HCT116 (cell line): ENCODE data around the gene KLHL3. TPM values are rescaled to one million over a fixed set of nuclear protein-coding genes. Genes with fewer than 3 reads are reported as not detected.

Experiments used
- ATAC-seq: fragments of 200-7000 bp; cut with Tn5 transposase; 2 replicates; pipeline ENCODE4 v1.9.1; 2020; ENCODE audit warnings: mild to moderate bottlenecking, moderate library complexity
- BruUV-seq: library from RNA; stranded (reverse); fragments of 400-500 nt; replicated peaks from 2 replicates; lab custom pipeline; 2021; lab: Mats Ljungman, UMichigan
- CTCF ChIA-PET: fragments of 300-600 bp; sonication (Branson Sonifier 250); formaldehyde crosslinking; loops from one replicate; lab custom pipeline; 2021; ENCODE audit warnings: antibody characterized with exemption; lab: Charles Lee
- POLR2A ChIA-PET: fragments of 300-600, 350-600 bp; sonication (Branson Sonifier 250); formaldehyde crosslinking; loops from one replicate; lab custom pipeline; 2021; ENCODE audit warnings: antibody characterized with exemption; lab: Charles Lee
- RAD21 ChIA-PET, 2 experiments: fragments of 300-600 bp; sonication (Branson Sonifier 250); formaldehyde crosslinking; loops; one replicate each; lab custom pipeline; 2023; ENCODE audit warnings: low total read pairs in 2 of 2; ENCODE audit not compliant: uncharacterized antibody in 2 of 2, unreplicated experiment in 2 of 2, low non-redundant PET in 1 of 2; lab: Charles Lee
- DNase-seq: peaks from one replicate; pipeline ENCODE4 v3.0.0-alpha.2; 2010; ENCODE audit warnings: low read depth, low spot score
- H2AFZ ChIP-seq: fragments of 200-600 bp; shearing (Covaris generic), sonication (generic); 2 replicates; pipeline ENCODE4 v1.6.1; 2017; ENCODE audit warnings: low read depth, mixed run types, mixed read lengths, antibody characterized with exemption, low read length; ENCODE audit not compliant: poor library complexity, severe bottlenecking
- H3K27ac ChIP-seq: 2 replicates; pipeline ENCODE4 v1.5.1; 2012; ENCODE audit warnings: low read depth, low read length
- H3K27me3 ChIP-seq: fragments of 200-600 bp; sonication (generic); 2 replicates; pipeline ENCODE4 v1.6.1; 2016; ENCODE audit warnings: mixed run types, low read length, mixed read lengths; ENCODE audit not compliant: insufficient read depth
- H3K36me3 ChIP-seq, 2 experiments: fragments of 200-500 bp in 1 of 2; fragments of 200-600 bp in 1 of 2; sonication (Bioruptor generic) in 1 of 2; sonication (generic) in 1 of 2; 2 replicates each; pipeline versions ENCODE4 v1.5.1 to v1.6.1; 2014 to 2016; ENCODE audit warnings: low read length in 2 of 2, inconsistent platforms in 1 of 2, mixed read lengths in 1 of 2, mixed run types in 1 of 2; ENCODE audit not compliant: insufficient read depth in 2 of 2, control insufficient read depth in 1 of 2
- H3K4me1 ChIP-seq, 2 experiments: fragments of 200-600 bp in 1 of 2; sonication (generic) in 1 of 2; 2 replicates each; pipeline versions ENCODE4 v1.5.1 to v1.6.1; 2012 to 2017; ENCODE audit warnings: low read length in 2 of 2, inconsistent platforms in 1 of 2, mild to moderate bottlenecking in 1 of 2, mixed read lengths in 1 of 2, mixed run types in 1 of 2, moderate library complexity in 1 of 2; ENCODE audit not compliant: insufficient read depth in 2 of 2, control insufficient read depth in 1 of 2
- H3K4me2 ChIP-seq: fragments of 200-600 bp; sonication (generic); 2 replicates; pipeline ENCODE4 v1.6.1; 2017; ENCODE audit warnings: mixed run types, low read length, mixed read lengths
- H3K4me3 ChIP-seq, 2 experiments: fragments of 200-600 bp in 1 of 2; sonication (generic) in 1 of 2; replicated peaks in 1 of 2; 2 replicates each; pipeline ENCODE4 v1.5.1; 2011 to 2016; ENCODE audit warnings: low read length in 2 of 2, control low read depth in 1 of 2, low read depth in 1 of 2, mild to moderate bottlenecking in 1 of 2, mixed read lengths in 1 of 2, mixed run types in 1 of 2
- H3K79me2 ChIP-seq: fragments of 200-600 bp; sonication (generic); 2 replicates; pipeline ENCODE4 v1.6.1; 2017; ENCODE audit warnings: mild to moderate bottlenecking, mixed run types, low read length, moderate library complexity, mixed read lengths; ENCODE audit not compliant: insufficient read depth
- H3K9ac ChIP-seq: fragments of 200-600 bp; sonication (generic); 2 replicates; pipeline ENCODE4 v1.6.1; 2016; ENCODE audit warnings: low read length, mixed read lengths
- H3K9me2 ChIP-seq: fragments of 200-600 bp; sonication (generic), shearing (Covaris generic); 2 replicates; pipeline ENCODE4 v1.6.1; 2017; ENCODE audit warnings: mixed run types, mild to moderate bottlenecking, moderate library complexity; ENCODE audit not compliant: insufficient read depth
- H3K9me3 ChIP-seq, 2 experiments: fragments of 200-500 bp in 1 of 2; fragments of 200-600 bp in 1 of 2; sonication (Bioruptor generic) in 1 of 2; sonication (generic) in 1 of 2; 2 replicates each; pipeline ENCODE4 v1.6.1; 2014 to 2017; ENCODE audit warnings: low read length in 2 of 2, mixed read lengths in 2 of 2, inconsistent platforms in 1 of 2, low read depth in 1 of 2, mild to moderate bottlenecking in 1 of 2, mixed run types in 1 of 2, moderate library complexity in 1 of 2; ENCODE audit not compliant: control insufficient read depth in 1 of 2, insufficient read depth in 1 of 2
- H4K20me1 ChIP-seq: fragments of 200-600 bp; sonication (generic), shearing (Covaris generic); 2 replicates; pipeline ENCODE4 v1.6.1; 2017; ENCODE audit warnings: mixed run types, mild to moderate bottlenecking, moderate library complexity; ENCODE audit not compliant: insufficient read depth
- ATF3 ChIP-seq: IDR thresholded peaks from 2 replicates; pipeline ENCODE4 v1.6.1; 2012
- CBX3 ChIP-seq: IDR thresholded peaks from 2 replicates; pipeline ENCODE4 v1.6.1; 2012; ENCODE audit warnings: low read depth
- CEBPB ChIP-seq: IDR thresholded peaks from 2 replicates; pipeline ENCODE4 v1.6.1; 2012; ENCODE audit warnings: low read depth
- EGR1 ChIP-seq: IDR thresholded peaks from 2 replicates; pipeline ENCODE4 v1.6.1; 2012; ENCODE audit warnings: low read depth
- EZH2 ChIP-seq: fragments of 200-600 bp; sonication (generic); IDR thresholded peaks from 2 replicates; pipeline ENCODE4 v1.6.1; 2017; ENCODE audit warnings: antibody characterized with exemption, mixed run types
- FOSL1 ChIP-seq: IDR thresholded peaks from 2 replicates; pipeline ENCODE4 v1.6.1; 2012; ENCODE audit warnings: low read depth
- JUND ChIP-seq: IDR thresholded peaks from 2 replicates; pipeline ENCODE4 v1.6.1; 2012
- MAX ChIP-seq: IDR thresholded peaks from 2 replicates; pipeline ENCODE4 v1.6.1; 2012
- POLR2A ChIP-seq: IDR thresholded peaks from 2 replicates; pipeline ENCODE4 v1.7.0; 2011; ENCODE audit warnings: borderline replicate concordance; ENCODE audit not compliant: insufficient read depth, insufficient read length; ENCODE audit errors: extremely low read depth
- POLR2AphosphoS5 ChIP-seq: IDR thresholded peaks from 2 replicates; pipeline ENCODE4 v1.6.1; 2011; ENCODE audit warnings: mild to moderate bottlenecking, low read depth, low read length, moderate library complexity
- RAD21 ChIP-seq: IDR thresholded peaks from 2 replicates; pipeline ENCODE4 v1.6.1; 2012; ENCODE audit warnings: low read depth, mild to moderate bottlenecking
- REST ChIP-seq: IDR thresholded peaks from 2 replicates; pipeline ENCODE4 v1.6.1; 2012; ENCODE audit warnings: low read depth
- SIN3A ChIP-seq: IDR thresholded peaks from 2 replicates; pipeline ENCODE4 v1.6.1; 2012; ENCODE audit warnings: low read depth
- TCF7L2 ChIP-seq: IDR thresholded peaks from 2 replicates; pipeline ENCODE4 v1.7.0; 2011; ENCODE audit warnings: borderline replicate concordance, inconsistent platforms; ENCODE audit not compliant: insufficient read depth, insufficient read length; ENCODE audit errors: extremely low read depth
- YY1 ChIP-seq: IDR thresholded peaks from 2 replicates; pipeline ENCODE4 v1.6.1; 2011; ENCODE audit warnings: low read length, low read depth, moderate library complexity, mild to moderate bottlenecking; ENCODE audit not compliant: insufficient replicate concordance; ENCODE audit errors: extremely low read depth
- ZBTB33 ChIP-seq: IDR thresholded peaks from 2 replicates; pipeline ENCODE4 v1.6.1; 2011; ENCODE audit warnings: mild to moderate bottlenecking, low read length, moderate library complexity; ENCODE audit not compliant: insufficient replicate concordance; ENCODE audit errors: extremely low read depth
- ZFX ChIP-seq: fragments of 450-650 bp; IDR thresholded peaks from 2 replicates; pipeline ENCODE4 v1.6.1; 2017
- ZNF274 ChIP-seq: fragments of 200-500 bp; sonication (Bioruptor generic); IDR thresholded peaks from 2 replicates; pipeline ENCODE4 v1.6.1; 2014; ENCODE audit warnings: mild to moderate bottlenecking, low read depth, low read length, inconsistent platforms
- intact Hi-C: fragments of 100-400 bp; cut with micrococcal nuclease; formaldehyde crosslinking; loops from 2 replicates; pipeline ENCODE4 v1.10.0; 2022
- total RNA-seq: library from RNA; stranded (reverse); gene quantifications from one replicate; pipeline ENCODE4 v1.2.1, GENCODE V29; 2021; ENCODE audit not compliant: unreplicated experiment

Gene KLHL3
- total RNA-seq, 1 experiment from 2014 or later = not detected

GRCh38 chr5:137679195-137679594 is 56.7 kb downstream of the KLHL3 start:
- Histone ChIP-seq H3K4me1 (no peaks in the 10 kb centered on the region), H3K9me2 (no peaks in the 10 kb centered on the region), H3K9me3 (no peaks in the 10 kb centered on the region), H2AFZ (no peak overlapping the region), H3K4me3 (no peak overlapping the region), H3K79me2 (no peaks in the 10 kb centered on the region), H4K20me1 (no peaks in the 10 kb centered on the region), H3K27me3 (peaks cover 34% of the 10 kb centered on the region), H3K36me3 (no peaks in the 10 kb centered on the region), H3K4me2 (no peak overlapping the region), H3K9ac (no peak overlapping the region), H3K27ac (no peak overlapping the region)
- CTCF ChIA-PET = no interaction called here
- POLR2A ChIA-PET = no interaction called here
- TF ChIP-seq CEBPB = no peak
- TF ChIP-seq EGR1 = no peak
- no peak for TF ChIP-seq SIN3A
- no peak for TF ChIP-seq ZNF274
- no peak for TF ChIP-seq ATF3
- no peak for TF ChIP-seq ZFX
- TF ChIP-seq RAD21 = no peak
- no peak for TF ChIP-seq POLR2AphosphoS5
- no peak for TF ChIP-seq FOSL1
- TF ChIP-seq POLR2A = no peak
- TF ChIP-seq MAX = no peak
- TF ChIP-seq REST = no peak
- no peak for TF ChIP-seq YY1
- TF ChIP-seq EZH2 = no peak
- TF ChIP-seq ZBTB33 = no peak
- no peak for TF ChIP-seq CBX3
- no peak for TF ChIP-seq TCF7L2
- no peak for TF ChIP-seq JUND
- RAD21 ChIA-PET = no interaction called here
- intact Hi-C loops = no loop called here
- ATAC-seq = no peak
- DNase-seq = no peak
- no TSS peak for BruUV-seq
